Body of pancreas (tissue), 4 donors: ENCODE results near the gene MPDU1.

Source experiments
- POLR2A ChIP-seq, 3 donors: fragments of 450-650 bp; IDR thresholded peaks; one replicate each; pipeline ENCODE4 v1.6.1; 2016; ENCODE audit warnings: antibody characterized with exemption in 3 of 3, mild to moderate bottlenecking in 2 of 3
- TF ChIP-seq, protein P1 (sequence below), 7 experiments: fragments of 450-650 bp in 4 of 7; fragments of 200-600 bp in 3 of 7; sonication (generic) in 3 of 7; IDR thresholded peaks; one replicate each; pipeline ENCODE4 v1.5.1; 2016 to 2019; ENCODE audit warnings: antibody characterized with exemption in 7 of 7

DNA sequence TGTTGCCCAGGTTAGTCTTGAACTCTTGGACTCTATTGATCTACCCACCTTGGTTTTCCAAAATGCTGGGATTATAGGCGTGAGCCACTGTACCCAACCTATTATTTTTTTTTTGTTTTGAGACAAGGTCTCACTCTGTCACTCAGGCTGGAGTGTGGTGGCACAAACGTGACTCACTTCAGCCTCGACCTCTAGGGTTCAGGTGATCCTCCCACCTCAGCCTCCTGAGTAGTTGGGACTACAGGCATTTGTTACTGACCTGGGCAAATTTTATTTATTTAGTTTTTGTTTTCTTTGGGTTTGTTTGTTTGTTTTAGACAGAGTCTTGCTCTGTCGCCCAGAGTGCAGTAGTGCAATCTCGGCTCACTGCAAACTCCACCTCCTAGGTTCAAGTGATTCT, 40.0 kb downstream of the MPDU1 start:
- TF ChIP-seq, protein P1, sequence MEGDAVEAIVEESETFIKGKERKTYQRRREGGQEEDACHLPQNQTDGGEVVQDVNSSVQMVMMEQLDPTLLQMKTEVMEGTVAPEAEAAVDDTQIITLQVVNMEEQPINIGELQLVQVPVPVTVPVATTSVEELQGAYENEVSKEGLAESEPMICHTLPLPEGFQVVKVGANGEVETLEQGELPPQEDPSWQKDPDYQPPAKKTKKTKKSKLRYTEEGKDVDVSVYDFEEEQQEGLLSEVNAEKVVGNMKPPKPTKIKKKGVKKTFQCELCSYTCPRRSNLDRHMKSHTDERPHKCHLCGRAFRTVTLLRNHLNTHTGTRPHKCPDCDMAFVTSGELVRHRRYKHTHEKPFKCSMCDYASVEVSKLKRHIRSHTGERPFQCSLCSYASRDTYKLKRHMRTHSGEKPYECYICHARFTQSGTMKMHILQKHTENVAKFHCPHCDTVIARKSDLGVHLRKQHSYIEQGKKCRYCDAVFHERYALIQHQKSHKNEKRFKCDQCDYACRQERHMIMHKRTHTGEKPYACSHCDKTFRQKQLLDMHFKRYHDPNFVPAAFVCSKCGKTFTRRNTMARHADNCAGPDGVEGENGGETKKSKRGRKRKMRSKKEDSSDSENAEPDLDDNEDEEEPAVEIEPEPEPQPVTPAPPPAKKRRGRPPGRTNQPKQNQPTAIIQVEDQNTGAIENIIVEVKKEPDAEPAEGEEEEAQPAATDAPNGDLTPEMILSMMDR (IDR thresholded peaks at IDR 0.05) = no peak
- TF ChIP-seq POLR2A (IDR thresholded peaks at IDR 0.05) = no peak
